Lower leg skin (tissue), 4 donors: ENCODE results near the gene PTPN5. TPM values are rescaled to one million over a fixed set of nuclear protein-coding genes. Genes with fewer than 3 reads are reported as not detected.

Experiments used
- DNase-seq, 2 donors: peaks; one replicate each; pipeline ENCODE4 v3.0.0-alpha.2; 2019; ENCODE audit warnings: low spot score in 2 of 2
- H3K4me3 ChIP-seq: fragments of 200-600 bp; sonication (generic); 2 replicates; pipeline ENCODE4 v1.5.1; 2017; ENCODE audit warnings: mild to moderate bottlenecking, low read depth; ENCODE audit not compliant: poor library complexity, severe bottlenecking
- POLR2A ChIP-seq, 2 donors: fragments of 450-650 bp; IDR thresholded peaks; one replicate each; pipeline ENCODE4 v1.6.1; 2016 to 2017; ENCODE audit warnings: antibody characterized with exemption in 2 of 2, mild to moderate bottlenecking in 1 of 2, moderate library complexity in 1 of 2
- WGBS, 2 donors: methylation state at CpG; one replicate each; pipeline ENCODE4 v1.1.5; 2018; 5-methylcytosine and 5-hydroxymethylcytosine counted together
- intact Hi-C: fragments of 100-400 bp; cut with DNase I; formaldehyde crosslinking; loops from one replicate; pipeline ENCODE4 v1.15.0; 2023; ENCODE audit warnings: low total_unique reads
- total RNA-seq, 4 donors: library from RNA; depleted of rRNA; stranded (reverse); fragments of >200 nt; gene quantifications; one replicate each; pipeline ENCODE4 v1.1.0, GENCODE V29; 2016
- TF ChIP-seq, protein P1 (sequence below), 3 donors: fragments of 450-650 bp; IDR thresholded peaks; one replicate each; pipeline ENCODE4 v1.5.1; 2016; ENCODE audit warnings: antibody characterized with exemption in 3 of 3, mild to moderate bottlenecking in 3 of 3, moderate library complexity in 2 of 3

Gene PTPN5
- total RNA-seq, 4 donors from 2014 or later: 0.29 to 2.7 (median 0.69) TPM; not detected in 1

DNA sequence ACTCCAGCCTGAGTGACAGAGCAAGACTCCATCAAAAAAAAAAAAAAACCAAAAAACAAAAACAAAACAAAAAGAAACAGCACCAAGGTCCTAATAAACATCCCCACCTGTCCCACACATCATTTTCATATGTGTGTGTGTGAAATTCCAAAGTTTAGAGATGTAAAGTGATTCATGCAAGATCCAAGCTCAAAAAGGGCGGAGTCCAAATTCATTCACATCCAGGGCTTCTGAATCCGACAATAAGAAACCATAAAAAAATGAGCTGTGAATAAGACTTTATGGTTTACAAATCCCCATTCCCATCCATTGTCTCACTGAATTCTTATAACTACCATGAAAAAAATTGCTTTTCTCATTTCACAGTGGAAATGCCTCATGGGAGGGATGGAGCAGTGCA is 34.7 kb downstream of the PTPN5 start:
- no peak overlapping the region for H3K4me3 ChIP-seq
- TF ChIP-seq, protein P1, sequence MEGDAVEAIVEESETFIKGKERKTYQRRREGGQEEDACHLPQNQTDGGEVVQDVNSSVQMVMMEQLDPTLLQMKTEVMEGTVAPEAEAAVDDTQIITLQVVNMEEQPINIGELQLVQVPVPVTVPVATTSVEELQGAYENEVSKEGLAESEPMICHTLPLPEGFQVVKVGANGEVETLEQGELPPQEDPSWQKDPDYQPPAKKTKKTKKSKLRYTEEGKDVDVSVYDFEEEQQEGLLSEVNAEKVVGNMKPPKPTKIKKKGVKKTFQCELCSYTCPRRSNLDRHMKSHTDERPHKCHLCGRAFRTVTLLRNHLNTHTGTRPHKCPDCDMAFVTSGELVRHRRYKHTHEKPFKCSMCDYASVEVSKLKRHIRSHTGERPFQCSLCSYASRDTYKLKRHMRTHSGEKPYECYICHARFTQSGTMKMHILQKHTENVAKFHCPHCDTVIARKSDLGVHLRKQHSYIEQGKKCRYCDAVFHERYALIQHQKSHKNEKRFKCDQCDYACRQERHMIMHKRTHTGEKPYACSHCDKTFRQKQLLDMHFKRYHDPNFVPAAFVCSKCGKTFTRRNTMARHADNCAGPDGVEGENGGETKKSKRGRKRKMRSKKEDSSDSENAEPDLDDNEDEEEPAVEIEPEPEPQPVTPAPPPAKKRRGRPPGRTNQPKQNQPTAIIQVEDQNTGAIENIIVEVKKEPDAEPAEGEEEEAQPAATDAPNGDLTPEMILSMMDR (IDR thresholded peaks at IDR 0.05): no peak
- no peak for TF ChIP-seq POLR2A (IDR thresholded peaks at IDR 0.05)
- WGBS, 2 donors: 74 to 79% methylated on average over 2 of the region's 2 CpGs
- no peak for DNase-seq
- intact Hi-C loops: no loop called here

DNA sequence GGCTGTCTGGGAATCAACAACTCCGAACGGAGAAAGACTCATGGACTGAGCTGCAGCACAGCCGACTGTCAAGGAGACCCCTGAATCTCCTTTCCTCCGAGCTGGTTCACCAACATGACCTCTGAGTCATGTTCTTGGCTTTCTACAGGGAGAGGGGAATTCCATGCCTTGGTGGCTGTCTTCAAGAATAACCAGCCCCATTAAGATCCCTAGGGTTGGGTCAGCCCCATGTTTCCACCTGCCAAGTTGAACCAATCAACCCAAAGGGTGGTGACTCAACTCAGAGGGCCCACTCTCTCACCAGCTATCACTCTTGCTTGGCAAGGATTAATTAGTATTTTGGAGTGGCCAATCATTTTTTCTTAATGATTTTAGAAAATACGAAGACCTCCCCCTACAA is 37.3 kb downstream of the PTPN5 start:
- no peak overlapping the region for H3K4me3 ChIP-seq
- TF ChIP-seq, protein P1 (IDR thresholded peaks at IDR 0.05): no peak
- no peak for TF ChIP-seq POLR2A (IDR thresholded peaks at IDR 0.05)
- intact Hi-C loops: no loop called here
- 65 to 73% methylated on average over 5 of the region's 5 CpGs for WGBS, 2 donors
- no peak for DNase-seq

DNA sequence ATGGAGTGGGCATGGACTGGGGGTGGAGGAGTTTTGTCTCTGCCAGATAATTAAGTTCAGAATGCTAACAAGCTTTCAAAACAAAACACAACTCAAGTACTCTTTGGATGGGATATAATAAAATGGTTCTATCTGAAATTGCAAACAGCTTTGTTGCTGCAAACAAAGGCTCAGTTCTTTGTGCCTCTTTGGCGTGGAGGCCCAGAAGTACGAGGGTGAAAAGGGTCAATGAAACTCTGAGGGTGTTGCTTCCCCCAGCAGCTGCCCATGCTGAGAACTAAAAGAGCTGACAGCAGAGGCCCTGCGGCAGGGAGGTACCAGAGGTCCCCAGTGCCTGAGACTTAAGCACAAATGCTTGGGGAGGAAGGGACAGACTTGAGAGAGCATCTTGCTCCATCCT is 39.1 kb downstream of the PTPN5 start:
- no peak for TF ChIP-seq POLR2A (IDR thresholded peaks at IDR 0.05)
- TF ChIP-seq, protein P1 (IDR thresholded peaks at IDR 0.05): no peak
- no peak for DNase-seq
- intact Hi-C loops: no loop called here
- WGBS, 2 donors: 49 to 64% methylated on average over 3 of the region's 3 CpGs
- no peak overlapping the region for H3K4me3 ChIP-seq

DNA sequence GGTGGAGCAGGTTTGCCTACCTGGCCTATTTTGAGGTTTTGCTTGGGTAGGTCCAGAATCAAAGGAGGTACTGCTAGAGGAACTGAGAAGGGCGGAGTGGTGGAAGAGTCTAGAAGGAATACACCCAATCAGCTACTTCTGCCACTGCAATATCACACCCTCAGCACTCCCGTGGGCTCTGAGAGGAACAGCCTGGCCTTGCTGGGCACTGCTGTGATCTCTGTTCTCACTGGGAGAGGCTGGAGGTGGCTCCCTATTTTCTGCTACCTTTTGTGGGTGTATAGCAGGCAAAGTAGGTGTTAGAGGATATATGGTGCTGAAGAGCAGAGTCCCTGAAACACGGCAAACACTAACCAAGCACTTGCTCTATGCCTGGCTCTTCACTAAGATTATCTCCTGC is 40.7 kb downstream of the PTPN5 start:
- WGBS, 2 donors: 82 to 89% methylated on average over 3 of the region's 3 CpGs
- no peak overlapping the region for H3K4me3 ChIP-seq
- TF ChIP-seq POLR2A (IDR thresholded peaks at IDR 0.05): no peak
- TF ChIP-seq, protein P1 (IDR thresholded peaks at IDR 0.05): no peak
- intact Hi-C loops: no loop called here
- no peak for DNase-seq

DNA sequence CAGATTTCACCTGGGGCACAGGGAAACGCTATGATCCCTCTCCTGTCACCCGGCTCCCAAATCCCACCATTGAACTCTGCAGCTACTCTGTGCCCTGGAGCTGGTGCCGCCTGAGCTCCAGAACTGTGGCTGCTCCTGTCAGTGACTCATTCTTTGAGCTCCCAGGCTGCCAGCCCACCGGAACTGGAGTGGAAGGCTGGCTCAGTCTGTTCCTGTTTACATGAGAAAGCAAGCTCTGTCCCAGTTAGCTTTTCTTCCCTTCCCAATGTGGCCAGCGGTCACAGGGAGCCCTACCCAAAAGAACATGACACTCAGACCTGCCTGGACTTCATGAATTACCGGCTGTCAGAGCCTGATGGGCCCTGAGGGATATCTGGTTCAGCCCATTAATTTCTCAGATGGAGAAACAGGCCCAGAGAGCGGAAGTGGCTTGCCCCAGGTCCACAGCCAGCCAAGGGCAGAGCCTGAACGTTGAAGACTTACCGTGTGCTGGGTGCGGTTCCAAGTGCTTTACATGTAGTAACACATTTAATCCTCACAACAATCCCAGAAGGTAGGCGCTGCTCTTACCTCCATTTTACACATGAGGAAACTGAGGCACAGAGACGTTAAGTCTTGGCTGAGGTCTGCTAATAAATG is 41.8 kb downstream of the PTPN5 start:
- peak in 1 of 2 donors; percentile 54 for DNase-seq
- no peak overlapping the region for H3K4me3 ChIP-seq
- 40 to 41% methylated on average over 12 of the region's 12 CpGs for WGBS, 2 donors
- intact Hi-C loops: no loop called here
- TF ChIP-seq, protein P1 (IDR thresholded peaks at IDR 0.05): no peak
- no peak for TF ChIP-seq POLR2A (IDR thresholded peaks at IDR 0.05)
